K562 (cell line): ENCODE results near the gene CENPX. TPM values are rescaled to one million over a fixed set of nuclear protein-coding genes. Genes with fewer than 3 reads are reported as not detected.

Experiments used
- BDP1 ChIP-seq: IDR thresholded peaks from 3 replicates; pipeline ENCODE4 v1.6.1; 2011; ENCODE audit not compliant: insufficient read length, insufficient read depth
- EHMT2 ChIP-seq: fragments of 450-650 bp; IDR thresholded peaks from 2 replicates; pipeline ENCODE4 v1.6.1; 2018; ENCODE audit warnings: antibody characterized with exemption
- EZH2 ChIP-seq: IDR thresholded peaks from 2 replicates; pipeline ENCODE4 v1.6.1; 2012; ENCODE audit warnings: low read depth, mild to moderate bottlenecking, inconsistent platforms, low read length, borderline replicate concordance
- GABPB2 ChIP-seq: fragments of 250-450 bp; sonication (Bioruptor Pico); conservative IDR thresholded peaks from 2 replicates; pipeline ENCODE4 v1.5.1; 2021; ENCODE audit warnings: mild to moderate bottlenecking
- KLF16 ChIP-seq: IDR thresholded peaks from 2 replicates; pipeline ENCODE4 v1.6.1; 2016; ENCODE audit warnings: antibody characterized with exemption
- POLR2AphosphoS5 ChIP-seq: IDR thresholded peaks from 2 replicates; pipeline ENCODE4 v1.6.1; 2011; ENCODE audit warnings: mild to moderate bottlenecking, low read depth, low read length, moderate library complexity; ENCODE audit not compliant: control insufficient read depth, insufficient read depth
- RBM34 ChIP-seq: fragments of 200-400 bp; formaldehyde crosslinking; IDR thresholded peaks from 2 replicates; pipeline ENCODE4 v1.6.1; 2018; ENCODE audit warnings: low read length, borderline replicate concordance; ENCODE audit not compliant: insufficient read depth
- SPI1 ChIP-seq: IDR thresholded peaks from 2 replicates; pipeline ENCODE4 v1.6.1; 2011; ENCODE audit warnings: low read depth, low read length, control low read depth, borderline replicate concordance
- polyA plus RNA-seq, 8 experiments: library from polyadenylated mRNA; depleted of rRNA in 4 of 8; stranded (reverse) in 5 of 8; unstranded in 3 of 8; fragments of >200 nt; fragmentation: Nextera tagmentation in 2 of 8; fragmentation: Illumina TruSeq in 1 of 8; extraction: Ambion mirVana in 2 of 8; extraction: Trizol in 1 of 8; gene quantifications; 2 replicates each; pipeline versions ENCODE4 v1.2.1 to v1.2.3, GENCODE V29; 2011 to 2014; ENCODE audit warnings: inconsistent platforms in 1 of 8, missing spikeins in 1 of 8
- total RNA-seq, 7 experiments: library from RNA; depleted of rRNA in 6 of 7; stranded (reverse); fragments of >200 nt in 6 of 7; fragmentation: Illumina TruSeq in 2 of 7; extraction: Trizol in 2 of 7; gene quantifications; 2 replicates each; pipeline versions ENCODE4 v1.2.1 to v1.2.3, GENCODE V29; 2011 to 2021; ENCODE audit warnings: low replicate concordance in 1 of 7
- TF ChIP-seq, protein P1 (sequence below), 2 experiments: fragments of 450-650 bp in 1 of 2; sonication (generic) in 1 of 2; formaldehyde crosslinking in 1 of 2; IDR thresholded peaks; 2 replicates each; pipeline versions ENCODE4 v1.7.1 to v1.9.0; 2016 to 2022; ENCODE audit warnings: inconsistent platforms in 1 of 2, mild to moderate bottlenecking in 1 of 2, missing genetic modification reagents in 1 of 2
- TF ChIP-seq, protein P2 (sequence below), 2 experiments: IDR thresholded peaks; 2 replicates each; pipeline ENCODE4 v1.6.1; 2011; ENCODE audit warnings: borderline replicate concordance in 1 of 2, control low read depth in 1 of 2, low read depth in 1 of 2, low read length in 1 of 2, mild to moderate bottlenecking in 1 of 2, mixed read lengths in 1 of 2, moderate library complexity in 1 of 2; ENCODE audit not compliant: insufficient read depth in 1 of 2, insufficient read length in 1 of 2, poor library complexity in 1 of 2, severe bottlenecking in 1 of 2; ENCODE audit errors: extremely low read depth in 1 of 2
- TF ChIP-seq, protein P3 (sequence below): sonication (generic); formaldehyde crosslinking; IDR thresholded peaks from 2 replicates; pipeline ENCODE4 v1.8.0; 2022; ENCODE audit warnings: missing genetic modification reagents, mild to moderate bottlenecking, borderline replicate concordance

CENPX gene
- total and polyA plus RNA-seq, 9 of the 15 experiments (the other 6 are each of a cell fraction or from before 2014, with no cell fraction given), result 32.7 to 352 (median 127) TPM

DNA sequence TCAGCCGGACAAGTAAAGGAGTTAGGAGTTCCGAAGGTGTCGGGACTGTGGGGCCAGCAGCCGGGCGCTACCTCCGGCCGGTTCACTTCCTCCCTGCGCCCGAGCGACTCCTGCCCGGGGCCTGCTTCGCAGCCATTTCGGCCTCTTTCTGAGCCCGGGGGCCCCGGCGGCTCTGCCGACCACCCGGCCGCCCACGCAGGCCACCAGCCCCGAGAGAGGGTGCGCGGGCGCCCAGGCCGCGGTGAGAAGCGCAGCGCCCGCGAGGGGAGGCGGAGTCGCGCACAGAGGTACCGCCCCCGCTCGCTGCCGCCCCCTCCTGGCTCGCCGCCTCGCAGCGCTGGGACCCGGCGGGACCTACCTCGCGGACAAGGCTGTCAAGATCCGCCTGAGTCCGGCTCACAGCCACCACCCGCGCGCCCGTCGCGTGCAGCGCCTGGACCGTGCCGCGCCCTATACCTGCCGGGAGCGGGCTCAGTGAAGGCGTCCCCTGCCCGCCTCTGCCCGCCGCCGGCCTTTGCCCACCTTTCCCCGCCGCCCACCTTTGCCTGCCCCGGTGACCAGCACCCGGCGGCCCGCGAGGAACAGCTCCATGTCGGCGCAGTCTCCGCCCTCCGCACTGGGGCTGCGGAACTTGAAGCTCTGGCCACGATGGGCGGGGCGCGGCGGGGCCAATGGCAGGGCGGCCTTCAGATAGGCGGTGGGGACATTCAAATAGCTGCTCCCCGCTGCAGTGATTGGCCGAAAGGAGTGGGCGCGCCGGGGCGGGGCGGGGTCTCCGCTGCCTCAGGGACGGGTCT, 14.6 kb upstream of the CENPX start, which contains the start of gene DCXR (continued):
- TF ChIP-seq, protein P1, sequence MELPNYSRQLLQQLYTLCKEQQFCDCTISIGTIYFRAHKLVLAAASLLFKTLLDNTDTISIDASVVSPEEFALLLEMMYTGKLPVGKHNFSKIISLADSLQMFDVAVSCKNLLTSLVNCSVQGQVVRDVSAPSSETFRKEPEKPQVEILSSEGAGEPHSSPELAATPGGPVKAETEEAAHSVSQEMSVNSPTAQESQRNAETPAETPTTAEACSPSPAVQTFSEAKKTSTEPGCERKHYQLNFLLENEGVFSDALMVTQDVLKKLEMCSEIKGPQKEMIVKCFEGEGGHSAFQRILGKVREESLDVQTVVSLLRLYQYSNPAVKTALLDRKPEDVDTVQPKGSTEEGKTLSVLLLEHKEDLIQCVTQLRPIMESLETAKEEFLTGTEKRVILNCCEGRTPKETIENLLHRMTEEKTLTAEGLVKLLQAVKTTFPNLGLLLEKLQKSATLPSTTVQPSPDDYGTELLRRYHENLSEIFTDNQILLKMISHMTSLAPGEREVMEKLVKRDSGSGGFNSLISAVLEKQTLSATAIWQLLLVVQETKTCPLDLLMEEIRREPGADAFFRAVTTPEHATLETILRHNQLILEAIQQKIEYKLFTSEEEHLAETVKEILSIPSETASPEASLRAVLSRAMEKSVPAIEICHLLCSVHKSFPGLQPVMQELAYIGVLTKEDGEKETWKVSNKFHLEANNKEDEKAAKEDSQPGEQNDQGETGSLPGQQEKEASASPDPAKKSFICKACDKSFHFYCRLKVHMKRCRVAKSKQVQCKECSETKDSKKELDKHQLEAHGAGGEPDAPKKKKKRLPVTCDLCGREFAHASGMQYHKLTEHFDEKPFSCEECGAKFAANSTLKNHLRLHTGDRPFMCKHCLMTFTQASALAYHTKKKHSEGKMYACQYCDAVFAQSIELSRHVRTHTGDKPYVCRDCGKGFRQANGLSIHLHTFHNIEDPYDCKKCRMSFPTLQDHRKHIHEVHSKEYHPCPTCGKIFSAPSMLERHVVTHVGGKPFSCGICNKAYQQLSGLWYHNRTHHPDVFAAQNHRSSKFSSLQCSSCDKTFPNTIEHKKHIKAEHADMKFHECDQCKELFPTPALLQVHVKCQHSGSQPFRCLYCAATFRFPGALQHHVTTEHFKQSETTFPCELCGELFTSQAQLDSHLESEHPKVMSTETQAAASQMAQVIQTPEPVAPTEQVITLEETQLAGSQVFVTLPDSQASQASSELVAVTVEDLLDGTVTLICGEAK (IDR thresholded peaks at IDR 0.05), result peak; percentile 38; the same call in 1 of the 2 replicates
- TF ChIP-seq, protein P1 (CRISPR knock-in tag; IDR thresholded peaks at IDR 0.05), result no peak
- TF ChIP-seq POLR2AphosphoS5 (peak; percentile 96), EHMT2 (no peak), KLF16 (peak; percentile 48; the same call in 1 of the 2 replicates), GABPB2 (no peak), SPI1 (peak; percentile 39; the same call in 1 of the 2 replicates), BDP1 (no peak), RBM34 (peak; percentile 83; the same call in 1 of the 2 replicates), EZH2 (no peak)
- TF ChIP-seq, protein P2, sequence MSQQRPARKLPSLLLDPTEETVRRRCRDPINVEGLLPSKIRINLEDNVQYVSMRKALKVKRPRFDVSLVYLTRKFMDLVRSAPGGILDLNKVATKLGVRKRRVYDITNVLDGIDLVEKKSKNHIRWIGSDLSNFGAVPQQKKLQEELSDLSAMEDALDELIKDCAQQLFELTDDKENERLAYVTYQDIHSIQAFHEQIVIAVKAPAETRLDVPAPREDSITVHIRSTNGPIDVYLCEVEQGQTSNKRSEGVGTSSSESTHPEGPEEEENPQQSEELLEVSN (IDR thresholded peaks at IDR 0.05; ENCODE audit: borderline replicate concordance in 1 of 2, extremely low read depth in 1 of 2, insufficient read depth in 1 of 2, insufficient read length in 1 of 2, low read depth in 1 of 2, low read length in 1 of 2, poor library complexity in 1 of 2, severe bottlenecking in 1 of 2), result peak; percentile 51 to 83
- TF ChIP-seq, protein P3, sequence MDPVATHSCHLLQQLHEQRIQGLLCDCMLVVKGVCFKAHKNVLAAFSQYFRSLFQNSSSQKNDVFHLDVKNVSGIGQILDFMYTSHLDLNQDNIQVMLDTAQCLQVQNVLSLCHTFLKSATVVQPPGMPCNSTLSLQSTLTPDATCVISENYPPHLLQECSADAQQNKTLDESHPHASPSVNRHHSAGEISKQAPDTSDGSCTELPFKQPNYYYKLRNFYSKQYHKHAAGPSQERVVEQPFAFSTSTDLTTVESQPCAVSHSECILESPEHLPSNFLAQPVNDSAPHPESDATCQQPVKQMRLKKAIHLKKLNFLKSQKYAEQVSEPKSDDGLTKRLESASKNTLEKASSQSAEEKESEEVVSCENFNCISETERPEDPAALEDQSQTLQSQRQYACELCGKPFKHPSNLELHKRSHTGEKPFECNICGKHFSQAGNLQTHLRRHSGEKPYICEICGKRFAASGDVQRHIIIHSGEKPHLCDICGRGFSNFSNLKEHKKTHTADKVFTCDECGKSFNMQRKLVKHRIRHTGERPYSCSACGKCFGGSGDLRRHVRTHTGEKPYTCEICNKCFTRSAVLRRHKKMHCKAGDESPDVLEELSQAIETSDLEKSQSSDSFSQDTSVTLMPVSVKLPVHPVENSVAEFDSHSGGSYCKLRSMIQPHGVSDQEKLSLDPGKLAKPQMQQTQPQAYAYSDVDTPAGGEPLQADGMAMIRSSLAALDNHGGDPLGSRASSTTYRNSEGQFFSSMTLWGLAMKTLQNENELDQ (CRISPR knock-in tag), result no peak
